BLaER1 (cell line): ENCODE data around the gene MTHFD1.
"Not testable (repeated sequence)": the region's sequence is repeated elsewhere in the genome, so short reads cannot be mapped to it uniquely, and the experiment has no call there.

Source experiments
- H3K27ac ChIP-seq: shearing (Covaris generic); formaldehyde crosslinking; 2 replicates; pipeline ENCODE4 v1.8.1; 2022
- H3K27me3 ChIP-seq: shearing (Covaris generic); formaldehyde crosslinking; 2 replicates; pipeline ENCODE4 v1.8.1; 2022
- H3K36me3 ChIP-seq: shearing (Covaris generic); formaldehyde crosslinking; 2 replicates; pipeline ENCODE4 v1.8.1; 2022
- H3K4me1 ChIP-seq: shearing (Covaris generic); formaldehyde crosslinking; 2 replicates; pipeline ENCODE4 v1.8.1; 2022
- H3K4me2 ChIP-seq: shearing (Covaris generic); formaldehyde crosslinking; 2 replicates; pipeline ENCODE4 v1.8.1; 2022
- H3K4me3 ChIP-seq: shearing (Covaris generic); formaldehyde crosslinking; 2 replicates; pipeline ENCODE4 v1.8.1; 2022
- H3K9ac ChIP-seq: shearing (Covaris generic); formaldehyde crosslinking; 2 replicates; pipeline ENCODE4 v1.8.1; 2022
- H3K9me3 ChIP-seq: shearing (Covaris generic); formaldehyde crosslinking; 2 replicates; pipeline ENCODE4 v1.8.1; 2022
- H4K20me1 ChIP-seq: shearing (Covaris generic); formaldehyde crosslinking; 2 replicates; pipeline ENCODE4 v1.8.1; 2022
- Cebpa-rat ChIP-seq: shearing (Covaris generic); IDR thresholded peaks from 2 replicates; pipeline ENCODE4 v1.8.1; 2022

MTHFD1 gene

DNA sequence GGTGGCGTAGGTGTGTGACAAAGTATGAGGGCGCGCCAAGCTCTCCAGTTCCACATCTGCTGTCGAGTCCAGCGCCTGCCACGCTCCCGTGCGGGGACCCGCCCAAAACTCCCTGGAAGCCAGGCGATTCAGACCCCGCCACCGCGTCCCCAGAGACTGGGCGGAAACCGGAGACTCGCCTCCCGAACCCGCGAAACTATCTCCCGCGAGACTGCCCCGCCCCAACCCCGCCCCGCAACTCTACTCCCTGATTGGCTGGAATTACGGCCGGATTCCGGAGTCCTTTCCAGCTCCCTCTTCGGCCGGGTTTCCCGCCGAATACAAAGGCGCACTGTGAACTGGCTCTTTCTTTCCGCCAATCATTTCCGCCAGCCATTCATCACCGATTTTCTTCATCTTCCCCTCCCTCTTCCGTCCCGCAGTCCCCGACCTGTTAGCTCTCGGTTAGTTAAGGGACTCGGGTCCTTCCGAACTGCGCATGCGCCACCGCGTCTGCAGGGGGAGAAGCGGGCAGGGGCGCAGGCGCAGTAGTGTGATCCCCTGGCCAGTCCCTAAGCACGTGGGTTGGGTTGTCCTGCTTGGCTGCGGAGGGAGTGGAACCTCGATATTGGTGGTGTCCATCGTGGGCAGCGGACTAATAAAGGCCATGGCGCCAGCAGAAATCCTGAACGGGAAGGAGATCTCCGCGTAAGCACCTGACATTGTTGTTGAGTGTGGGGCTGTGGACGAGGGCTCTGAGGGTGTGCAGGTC, at the start of gene MTHFD1:
Gene MTHFD1 (plus strand): TSS at position 572 of the 751 bp plus-strand sequence. CDS start 75 bp downstream, at position 647.
- H3K4me1 ChIP-seq: peaks cover 34% of the 10 kb centered on the region
- TF ChIP-seq Cebpa-rat: no peak
- H3K9ac ChIP-seq: peak within 1 kb of the TSS; percentile 89
- H3K4me2 ChIP-seq: peak within 1 kb of the TSS; percentile 82
- H3K27me3 ChIP-seq: no peaks in the 10 kb centered on the region
- peak within 1 kb of the TSS; percentile 91 for H3K27ac ChIP-seq
- peaks cover 27% of the 10 kb centered on the region for H3K36me3 ChIP-seq
- H4K20me1 ChIP-seq: no peaks in the 10 kb centered on the region
- H3K9me3 ChIP-seq: no peaks in the 10 kb centered on the region
- peak within 1 kb of the TSS; percentile 76 for H3K4me3 ChIP-seq

DNA sequence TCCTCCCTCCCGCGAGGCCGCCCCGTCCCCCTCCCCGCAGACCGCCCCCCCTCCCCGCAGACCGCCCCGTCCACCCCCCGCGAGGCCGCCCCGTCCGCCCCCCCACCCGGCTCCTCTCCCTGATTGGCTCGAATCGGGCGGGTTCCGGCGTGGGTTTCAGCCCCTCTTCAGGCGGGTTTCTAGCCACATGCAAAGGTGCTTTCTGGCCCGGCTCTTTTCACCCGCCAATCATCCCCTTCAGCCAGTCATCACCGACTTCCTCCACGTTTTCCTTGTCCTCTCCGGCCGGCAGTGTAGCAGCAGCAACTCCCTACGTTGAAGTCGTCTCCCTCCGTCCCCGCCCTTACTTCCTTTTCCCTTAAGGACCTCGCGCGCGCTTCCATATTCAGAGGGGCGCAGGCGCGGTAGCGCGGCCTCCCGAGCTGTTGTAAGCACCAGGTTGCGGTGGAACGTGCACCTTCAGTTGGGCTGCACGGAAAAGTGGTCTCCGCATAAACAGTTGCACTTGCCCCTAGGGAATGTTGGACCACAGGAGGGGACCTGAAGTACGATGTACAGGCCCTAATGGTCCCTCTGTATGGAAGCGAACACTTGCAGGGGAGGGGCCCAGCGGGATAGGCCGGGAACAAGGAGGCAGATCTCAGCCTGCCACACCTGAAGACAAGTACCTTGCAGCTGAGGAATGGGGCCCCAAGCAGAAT, 49.4 kb upstream of the MTHFD1 start:
- peaks cover 16% of the 10 kb centered on the region for H3K9me3 ChIP-seq
- H3K4me2 ChIP-seq: peak overlapping the region; percentile 91
- no peaks in the 10 kb centered on the region for H3K27me3 ChIP-seq
- peak overlapping the region; percentile 87 for H3K27ac ChIP-seq
- H3K9ac ChIP-seq: peak overlapping the region; percentile 90
- no peaks in the 10 kb centered on the region for H3K36me3 ChIP-seq
- peaks cover 22% of the 10 kb centered on the region for H3K4me1 ChIP-seq
- no peaks in the 10 kb centered on the region for H4K20me1 ChIP-seq
- TF ChIP-seq Cebpa-rat: no peak
- peak overlapping the region; percentile 88 for H3K4me3 ChIP-seq

DNA sequence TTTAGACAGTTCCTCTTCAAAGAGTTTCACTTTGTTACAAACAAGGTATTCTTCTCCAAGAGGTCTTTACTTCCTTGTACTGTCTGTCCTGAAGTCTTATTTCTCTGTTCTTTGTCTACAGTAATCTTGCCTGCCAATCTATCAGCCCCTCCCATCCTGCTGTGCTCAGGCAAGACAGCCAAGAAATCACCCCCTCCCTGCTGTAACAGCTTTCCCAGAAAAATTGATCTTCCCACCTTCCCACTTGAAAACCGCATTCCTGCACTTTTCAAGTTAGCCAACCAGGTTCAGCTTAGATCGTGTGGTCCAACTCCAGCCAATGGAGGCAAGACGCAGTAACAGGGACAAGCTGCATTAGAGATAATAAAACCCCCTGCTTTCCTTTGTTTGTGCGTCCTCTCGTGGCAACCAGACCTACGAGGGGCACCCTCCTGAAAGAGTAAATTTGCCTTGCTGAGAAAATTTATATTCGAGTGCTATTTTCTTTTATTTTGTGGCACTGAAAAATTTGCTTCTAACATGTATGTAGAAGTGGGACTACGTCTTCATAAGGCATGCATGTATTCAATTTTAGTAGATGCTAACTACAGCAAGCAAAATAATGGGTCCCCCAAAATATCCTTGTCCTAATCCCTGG, 47.5 kb upstream of the MTHFD1 start:
- H3K27me3 ChIP-seq: no peaks in the 10 kb centered on the region
- H3K4me1 ChIP-seq: peaks cover 22% of the 10 kb centered on the region
- no peak for TF ChIP-seq Cebpa-rat
- no peak overlapping the region for H3K9ac ChIP-seq
- no peaks in the 10 kb centered on the region for H3K36me3 ChIP-seq
- H3K4me2 ChIP-seq: no peak overlapping the region
- H3K27ac ChIP-seq: no peak overlapping the region
- H4K20me1 ChIP-seq: no peaks in the 10 kb centered on the region
- H3K9me3 ChIP-seq: peaks cover 16% of the 10 kb centered on the region
- H3K4me3 ChIP-seq: no peak overlapping the region

DNA sequence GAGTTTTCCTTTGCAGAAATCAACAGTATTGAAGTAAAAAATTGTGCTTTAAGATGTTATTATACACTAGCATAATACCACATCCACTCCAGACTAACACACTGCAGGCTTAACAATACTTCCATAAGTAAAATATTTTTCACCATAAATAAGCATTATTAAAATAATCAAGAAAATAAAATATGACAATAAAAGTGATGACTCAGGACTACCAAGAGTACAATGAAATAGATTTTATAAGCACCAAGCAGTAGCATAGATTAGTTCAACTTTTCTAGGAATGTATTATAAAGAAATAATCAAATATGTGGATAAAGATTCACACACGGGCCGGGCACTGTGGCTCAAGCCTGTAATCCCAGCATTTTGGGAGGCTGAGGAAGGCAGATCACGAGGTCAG, 40.4 kb upstream of the MTHFD1 start:
- TF ChIP-seq Cebpa-rat: no peak
- Histone ChIP-seq H3K36me3 (no peaks in the 10 kb centered on the region), H4K20me1 (no peaks in the 10 kb centered on the region), H3K4me3 (no peak overlapping the region), H3K27me3 (no peaks in the 10 kb centered on the region), H3K27ac (no peak overlapping the region), H3K4me2 (no peak overlapping the region), H3K4me1 (no peaks in the 10 kb centered on the region), H3K9ac (no peak overlapping the region), H3K9me3 (no peaks in the 10 kb centered on the region)

DNA sequence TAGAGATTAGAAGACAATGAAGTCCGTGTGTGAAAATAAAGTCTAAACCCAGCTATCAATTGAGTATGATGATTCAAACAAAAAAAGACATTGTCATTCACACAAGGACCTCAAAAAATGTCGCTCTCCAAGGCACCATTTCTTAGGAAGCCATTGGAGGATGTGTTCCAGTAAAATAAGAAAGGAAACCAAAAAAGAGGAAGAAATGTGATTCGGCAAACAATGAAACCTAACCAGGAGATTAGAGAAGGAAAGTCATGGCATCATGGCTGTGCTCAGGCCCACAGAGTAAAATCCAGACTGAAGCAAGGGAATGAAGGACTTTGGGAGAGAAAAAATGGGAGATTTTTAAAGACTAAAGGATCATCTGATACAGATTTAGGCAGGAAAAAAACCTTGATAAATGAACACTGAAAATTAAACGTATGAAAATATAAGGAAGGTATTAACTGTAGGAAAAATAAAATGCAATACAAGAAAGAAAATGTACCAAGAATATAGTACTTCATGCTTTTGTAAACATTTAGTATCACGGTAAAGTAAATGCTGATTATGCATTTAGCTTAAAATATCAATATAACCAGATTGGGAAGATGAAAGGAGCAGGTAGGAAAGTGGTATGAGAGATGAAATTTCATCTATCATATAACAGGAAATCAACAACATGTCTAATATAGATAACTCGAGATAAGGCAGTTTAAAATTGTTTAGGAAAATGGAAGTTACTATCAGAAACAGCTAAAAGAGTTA, 38.2 kb upstream of the MTHFD1 start:
- H4K20me1 ChIP-seq: no peaks in the 10 kb centered on the region
- H3K9ac ChIP-seq: no peak overlapping the region
- no peaks in the 10 kb centered on the region for H3K27me3 ChIP-seq
- no peaks in the 10 kb centered on the region for H3K4me1 ChIP-seq
- TF ChIP-seq Cebpa-rat: no peak
- H3K4me3 ChIP-seq: no peak overlapping the region
- H3K9me3 ChIP-seq: no peaks in the 10 kb centered on the region
- H3K36me3 ChIP-seq: peaks cover 6% of the 10 kb centered on the region; the same call in 1 of the 2 replicates
- no peak overlapping the region for H3K27ac ChIP-seq
- H3K4me2 ChIP-seq: no peak overlapping the region

DNA sequence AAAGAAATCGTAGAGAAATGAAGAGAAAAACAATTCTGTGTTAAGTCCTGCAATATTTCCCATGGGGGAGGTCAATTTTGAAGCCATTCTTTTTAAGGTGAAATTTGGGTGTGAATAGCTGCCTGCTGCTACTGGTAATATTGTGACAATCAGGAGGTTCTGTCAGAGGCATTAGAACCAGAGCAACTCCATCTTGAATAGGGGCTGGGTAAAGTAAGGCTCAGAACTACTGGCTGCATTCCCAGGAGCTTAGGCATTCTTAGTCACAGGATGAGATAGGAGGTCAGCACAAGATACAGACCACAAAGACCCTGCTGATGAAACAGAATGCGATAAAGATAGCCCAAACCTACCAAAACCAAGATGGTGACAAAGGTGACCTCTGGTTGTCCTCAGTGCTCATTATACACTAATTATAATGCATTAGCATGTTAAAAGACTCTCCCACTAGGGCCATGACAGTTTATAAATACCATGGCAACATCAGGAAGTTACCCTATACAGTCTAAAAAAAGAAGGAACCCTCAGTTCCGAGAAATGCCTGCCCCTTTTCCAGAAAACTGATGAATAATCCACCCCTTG, 24.8 kb upstream of the MTHFD1 start:
- no peaks in the 10 kb centered on the region for H4K20me1 ChIP-seq
- H3K4me3 ChIP-seq: no peak overlapping the region
- TF ChIP-seq Cebpa-rat: no peak
- no peaks in the 10 kb centered on the region for H3K27me3 ChIP-seq
- H3K36me3 ChIP-seq: no peaks in the 10 kb centered on the region
- H3K4me1 ChIP-seq: no peaks in the 10 kb centered on the region
- H3K9ac ChIP-seq: no peak overlapping the region
- no peaks in the 10 kb centered on the region for H3K9me3 ChIP-seq
- H3K27ac ChIP-seq: no peak overlapping the region
- H3K4me2 ChIP-seq: no peak overlapping the region

DNA sequence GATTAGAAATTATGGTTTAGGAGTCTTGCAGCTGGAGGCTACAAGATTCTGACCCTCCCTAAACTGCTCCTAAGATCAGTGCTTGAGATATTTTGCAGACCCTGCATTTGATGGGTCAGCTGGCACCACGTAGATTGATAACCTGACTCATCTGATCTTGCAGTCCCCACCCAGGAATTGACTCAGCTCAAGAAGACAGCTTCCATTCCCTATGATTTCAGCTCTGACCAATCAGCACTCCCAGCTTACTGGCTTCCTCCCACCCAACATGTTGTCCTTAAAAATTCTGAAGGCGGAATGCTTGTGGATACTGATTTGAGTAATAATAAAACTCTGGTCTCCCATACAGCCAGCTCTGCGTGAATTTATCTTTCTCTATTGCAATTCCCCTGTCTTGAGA, 23.2 kb upstream of the MTHFD1 start:
- TF ChIP-seq Cebpa-rat: no peak
- H3K27ac ChIP-seq: no peak overlapping the region

DNA sequence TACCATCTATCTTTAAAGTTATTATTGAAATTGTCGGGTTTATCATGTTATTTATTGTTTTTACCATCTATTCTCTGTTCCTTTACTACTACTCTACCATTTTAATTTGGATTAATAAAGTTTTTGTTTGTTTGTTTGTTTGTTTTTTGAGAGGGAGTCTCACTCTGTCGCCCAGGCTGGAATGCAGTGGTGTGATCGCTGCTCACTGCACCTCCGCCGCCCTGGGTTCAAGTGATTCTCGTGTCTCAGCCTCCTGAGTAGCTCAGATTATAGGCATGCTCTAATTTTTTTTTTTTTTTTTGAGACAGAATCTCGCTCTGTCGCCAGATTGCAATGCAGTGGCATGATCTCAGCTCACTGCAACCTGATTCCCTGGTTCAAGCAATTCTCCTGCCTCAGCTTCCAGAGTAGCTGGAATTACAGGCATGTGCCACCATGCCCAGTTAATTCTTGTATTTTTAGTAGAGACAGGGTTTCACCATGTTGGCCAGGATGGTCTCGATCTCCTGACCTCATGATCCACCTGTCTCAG, 22.7 kb upstream of the MTHFD1 start:
- H3K27ac ChIP-seq, H3K27me3 ChIP-seq, H3K4me3 ChIP-seq, H3K4me2 ChIP-seq, H3K4me1 ChIP-seq, H3K9ac ChIP-seq, H3K9me3 ChIP-seq, H4K20me1 ChIP-seq, H3K36me3 ChIP-seq: not testable (repeated sequence)

More for the DNA sequence above, 23.2 kb upstream of the MTHFD1 start:
- no peaks in the 10 kb centered on the region for H3K36me3 ChIP-seq
- H3K4me2 ChIP-seq: no peak overlapping the region
- no peaks in the 10 kb centered on the region for H3K27me3 ChIP-seq
- no peaks in the 10 kb centered on the region for H3K9me3 ChIP-seq
- no peaks in the 10 kb centered on the region for H3K4me1 ChIP-seq
- H3K9ac ChIP-seq: no peak overlapping the region
- H4K20me1 ChIP-seq: no peaks in the 10 kb centered on the region
- no peak overlapping the region for H3K4me3 ChIP-seq

DNA sequence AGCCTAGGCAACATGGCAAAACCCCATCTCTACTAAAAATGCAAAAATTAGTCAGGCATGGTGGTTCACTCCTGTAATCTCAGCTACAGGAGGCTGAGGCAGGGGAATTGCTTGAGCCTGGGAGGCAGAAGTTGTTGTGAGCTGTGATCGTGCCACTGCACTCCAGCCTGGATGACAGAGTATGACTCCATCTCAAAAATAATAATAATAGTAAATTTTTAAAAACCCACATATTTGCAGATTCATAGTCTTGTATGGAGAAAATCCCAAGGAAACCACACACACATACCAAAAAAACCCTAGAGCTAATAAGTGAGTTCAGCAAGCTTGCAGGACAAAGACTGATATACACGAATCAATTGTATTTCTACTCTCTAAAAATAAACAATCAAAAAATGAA, 19.0 kb upstream of the MTHFD1 start:
- H3K9ac ChIP-seq: no peak overlapping the region
- no peak overlapping the region for H3K4me3 ChIP-seq
- H3K27me3 ChIP-seq: no peaks in the 10 kb centered on the region
- no peak for TF ChIP-seq Cebpa-rat
- H3K9me3 ChIP-seq: no peaks in the 10 kb centered on the region
- no peak overlapping the region for H3K27ac ChIP-seq
- no peaks in the 10 kb centered on the region for H3K36me3 ChIP-seq
- no peaks in the 10 kb centered on the region for H3K4me1 ChIP-seq
- no peaks in the 10 kb centered on the region for H4K20me1 ChIP-seq
- H3K4me2 ChIP-seq: no peak overlapping the region
